ENCODE measurements around the gene NCL. TPM values are rescaled to one million over a fixed set of nuclear protein-coding genes. Genes with fewer than 3 reads are reported as not detected.
"Not testable (repeated sequence)": the region's sequence is repeated elsewhere in the genome, so short reads cannot be mapped to it uniquely, and the experiment has no call there.

Gene NCL
- total and polyA plus RNA-seq, 3 experiments from 2014 or later, result 568 to 1,772 (median 1,673) TPM

- Histone ChIP-seq H3K9me3 (ENCODE audit: low read length) (no peaks in the 10 kb centered on the region), H3K4me1 (ENCODE audit: insufficient read depth, low read length) (peaks cover 20% of the 10 kb centered on the region), H3K36me3 (ENCODE audit: insufficient read depth, low read length) (peaks cover 9% of the 10 kb centered on the region), H3K27me3 (ENCODE audit: insufficient read depth, low read length, poor library complexity, severe bottlenecking) (no peaks in the 10 kb centered on the region), H3K27ac (ENCODE audit: low read depth, low read length) (no peak overlapping the region), H3K4me3 (ENCODE audit: low read length) (no peak overlapping the region)
- H3K36me3 Mint-ChIP-seq, result peaks cover 9 to 23% (median 10%) of the 10 kb centered on the region in 3 donors
- H3K9me3 Mint-ChIP-seq, result no peaks in the 10 kb centered on the region
- POLR2A ChIA-PET, result interaction anchor here (4.4 kb wide), 1 partner anchor 15 kb away, joined by 50 read pairs; no protein-coding TSS in a partner anchor
- H3K4me3 Mint-ChIP-seq, result peak overlapping the region in 2 of 7 donors; percentile 11 to 75
- H3K4me1 Mint-ChIP-seq, result peaks cover 33 to 36% (median 34%) of the 10 kb centered on the region in 3 donors
- no peak for DNase-seq
- peak overlapping the region in 1 of 8 donors; percentile 78 for H3K27ac Mint-ChIP-seq
- CTCF ChIA-PET, result interaction anchor here (0.5 to 6.4 kb wide), 4 partner anchors 12 to 1153 kb away, joined by 3 to 67 read pairs (median 3); no protein-coding TSS in a partner anchor
- peaks cover 0 to 8% of the 10 kb centered on the region in 2 donors for H3K27me3 Mint-ChIP-seq
Measured at GRCh38 chr2:231467016-231467545, 2.8 kb upstream of the NCL start.

DNA sequence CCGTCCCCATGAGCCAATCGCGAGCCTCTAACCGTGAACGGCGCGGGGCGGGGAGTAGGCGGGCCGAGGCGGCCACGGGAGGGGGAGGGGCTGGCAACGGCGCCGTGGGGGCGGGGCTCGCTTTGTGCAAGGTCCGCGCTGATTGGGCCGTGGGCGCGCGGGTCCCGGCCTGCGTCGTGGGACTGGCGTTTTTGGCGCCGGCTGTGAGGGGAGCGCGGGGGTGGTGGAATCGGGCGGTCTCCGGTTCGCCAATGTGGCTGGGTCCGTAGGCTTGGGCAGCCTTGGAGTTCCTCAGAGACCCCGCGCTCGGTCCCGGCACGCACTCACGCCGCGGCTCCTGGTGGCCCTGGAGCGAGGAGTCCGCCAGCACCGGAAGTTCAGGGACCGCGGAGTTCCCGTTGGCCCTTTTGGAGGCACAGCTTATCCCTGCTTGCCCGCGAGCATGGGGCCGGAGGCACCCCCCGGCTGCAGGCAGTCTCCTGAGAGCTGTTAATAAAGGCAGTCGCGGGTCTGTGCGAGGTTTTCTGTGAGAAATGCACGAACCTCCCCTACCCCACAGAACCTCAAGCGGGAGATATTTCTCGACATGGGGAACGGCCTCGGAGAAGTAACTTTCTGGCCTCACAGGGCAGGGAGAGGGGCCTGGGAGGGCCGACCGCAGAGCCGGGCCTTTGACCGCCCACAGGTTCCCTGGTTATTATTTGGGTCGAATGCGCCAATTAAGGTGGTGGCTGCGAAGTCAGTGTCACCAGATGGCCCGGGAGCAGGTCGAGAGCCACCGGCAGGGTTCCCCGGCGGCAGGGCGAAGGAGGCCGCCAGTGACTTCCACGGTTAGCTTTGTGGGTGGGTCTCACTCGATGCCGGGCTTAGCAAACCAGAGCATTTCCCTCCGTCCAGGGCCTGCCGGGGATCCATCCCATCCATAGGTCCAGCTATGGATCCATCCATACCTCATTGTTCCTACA is 574 bp upstream of the NCL start:
- Histone ChIP-seq H3K27ac (ENCODE audit: low read depth, low read length) (peak overlapping the region; percentile 98), H3K27me3 (ENCODE audit: insufficient read depth, low read length, poor library complexity, severe bottlenecking) (no peaks in the 10 kb centered on the region), H3K4me3 (ENCODE audit: low read length) (peak overlapping the region; percentile 88), H3K4me1 (ENCODE audit: insufficient read depth, low read length) (peaks cover 39% of the 10 kb centered on the region), H3K36me3 (ENCODE audit: insufficient read depth, low read length) (peaks cover 29% of the 10 kb centered on the region), H3K9me3 (ENCODE audit: low read length) (no peaks in the 10 kb centered on the region)
- Mint-ChIP-seq H3K9me3 (no peaks in the 10 kb centered on the region), H3K36me3 (peaks cover 25 to 43% (median 26%) of the 10 kb centered on the region in 3 donors), H3K4me3 (peak overlapping the region; percentile 94 to 100 (median 96)), H3K4me1 (peaks cover 52 to 55% (median 52%) of the 10 kb centered on the region in 3 donors), H3K27me3 (peaks cover 0 to 13% of the 10 kb centered on the region in 2 donors), H3K27ac (peak overlapping the region; percentile 98 to 100 (median 100))
- CTCF ChIA-PET, result interaction anchor here (0.8 to 6.4 kb wide), 16 partner anchors 12 to 641 kb away, joined by 3 to 67 read pairs (median 4); no protein-coding TSS in a partner anchor
- POLR2A ChIA-PET, result interaction anchor here (0.5 to 4.4 kb wide), 22 partner anchors 9 to 412 kb away, joined by 3 to 50 read pairs (median 6); partner anchors contain the start of gene PTMA
- DNase-seq, result peak; percentile 95 to 98 (median 96)

DNA sequence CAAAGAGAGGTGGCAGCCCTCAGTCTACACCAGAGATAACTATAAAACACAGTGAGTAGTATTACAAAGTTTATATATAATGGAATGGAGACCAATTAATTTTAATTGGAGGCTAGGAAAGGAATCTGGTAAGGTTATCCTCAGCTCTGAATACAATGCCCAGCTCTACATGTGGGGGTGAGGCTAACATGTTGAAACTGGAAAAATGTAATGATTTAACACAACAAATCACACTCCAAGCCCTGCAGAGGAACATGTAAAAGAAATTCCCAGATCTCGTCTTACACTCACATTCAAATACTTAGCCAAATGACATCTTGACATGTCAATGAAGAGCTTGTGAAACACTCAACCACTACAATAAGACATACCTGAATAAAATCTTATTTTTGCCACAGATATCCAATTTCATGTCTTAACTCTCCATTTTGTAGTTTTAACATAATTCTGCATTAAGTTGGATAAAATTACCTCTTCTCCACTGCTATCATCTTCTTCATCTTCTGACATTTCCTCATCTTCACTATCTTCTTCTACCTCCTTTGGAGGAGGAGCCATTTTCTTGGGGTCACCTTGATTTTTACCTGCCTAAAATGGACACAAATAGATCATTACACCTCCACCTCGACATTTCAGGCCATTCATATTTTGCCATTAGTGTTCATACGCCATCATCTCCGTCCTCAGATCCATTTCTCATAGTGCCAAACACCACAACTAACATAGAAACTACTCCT is 1.4 kb downstream of the NCL start:
- Mint-ChIP-seq H3K36me3 (peaks cover 32 to 62% (median 34%) of the 10 kb centered on the region in 3 donors), H3K4me1 (peaks cover 54 to 64% (median 64%) of the 10 kb centered on the region in 3 donors), H3K27me3 (peaks cover 0 to 13% of the 10 kb centered on the region in 2 donors), H3K4me3 (peak overlapping the region; percentile 94 to 100 (median 96)), H3K27ac (peak overlapping the region; percentile 88 to 100 (median 100)), H3K9me3 (no peaks in the 10 kb centered on the region)
- Histone ChIP-seq H3K9me3 (ENCODE audit: low read length) (no peaks in the 10 kb centered on the region), H3K27me3 (ENCODE audit: insufficient read depth, low read length, poor library complexity, severe bottlenecking) (no peaks in the 10 kb centered on the region), H3K4me3 (ENCODE audit: low read length) (peak overlapping the region; percentile 85), H3K4me1 (ENCODE audit: insufficient read depth, low read length) (peaks cover 42% of the 10 kb centered on the region), H3K27ac (ENCODE audit: low read depth, low read length) (peak overlapping the region; percentile 98), H3K36me3 (ENCODE audit: insufficient read depth, low read length) (peaks cover 49% of the 10 kb centered on the region)
- POLR2A ChIA-PET, result interaction anchor here (1.0 to 4.4 kb wide), 8 partner anchors 10 to 245 kb away, joined by 3 to 50 read pairs (median 12); partner anchors contain the start of gene PTMA
- CTCF ChIA-PET, result interaction anchor here (1.4 to 6.4 kb wide), 4 partner anchors 10 to 247 kb away, joined by 5 to 67 read pairs (median 22); no protein-coding TSS in a partner anchor
- no peak for DNase-seq

DNA sequence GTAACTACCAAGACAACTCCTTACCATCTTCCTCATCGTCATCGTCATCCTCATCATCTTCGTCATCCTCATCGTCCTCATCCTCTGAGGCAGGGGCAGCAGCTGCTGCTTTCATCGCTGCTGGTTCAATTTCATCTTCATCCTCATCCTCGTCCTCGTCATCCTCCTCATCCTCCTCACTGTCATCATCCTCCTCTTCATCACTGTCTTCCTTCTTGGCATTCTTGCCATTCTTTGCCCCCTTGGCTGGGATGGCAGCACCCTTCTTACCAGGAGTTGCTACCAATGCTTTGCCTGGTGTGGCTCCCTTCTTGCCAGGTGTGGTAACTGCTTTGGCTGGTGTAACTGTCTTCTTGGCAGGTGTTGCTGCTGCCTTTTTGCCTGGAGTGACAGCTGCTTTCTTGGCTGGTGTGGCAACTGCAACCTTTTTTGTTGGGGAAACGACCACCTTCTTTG is 2.7 kb downstream of the NCL start:
- Mint-ChIP-seq H3K4me3 (peak overlapping the region in 5 of 7 donors; percentile 28 to 100 (median 50)), H3K4me1 (peaks cover 56 to 69% (median 62%) of the 10 kb centered on the region in 3 donors), H3K9me3 (no peaks in the 10 kb centered on the region), H3K27ac (peak overlapping the region in 7 of 8 donors; percentile 40 to 98 (median 70)), H3K27me3 (peaks cover 0 to 13% of the 10 kb centered on the region in 2 donors), H3K36me3 (peaks cover 37 to 76% (median 41%) of the 10 kb centered on the region in 3 donors)
- H3K36me3 ChIP-seq (ENCODE audit: insufficient read depth, low read length), result peaks cover 62% of the 10 kb centered on the region
- DNase-seq, result no peak
- H3K27me3 ChIP-seq (ENCODE audit: insufficient read depth, low read length, poor library complexity, severe bottlenecking), result no peaks in the 10 kb centered on the region
- H3K4me1 ChIP-seq (ENCODE audit: insufficient read depth, low read length), result peaks cover 42% of the 10 kb centered on the region
- ChIA-PET POLR2A (interaction anchor here (1.1 kb wide), 1 partner anchor 36 kb away, joined by 5 read pairs; no protein-coding TSS in a partner anchor), CTCF (interaction anchor here (2.8 kb wide), 1 partner anchor 21 kb away, joined by 8 read pairs; no protein-coding TSS in a partner anchor)
- no peak overlapping the region for H3K27ac ChIP-seq (ENCODE audit: low read depth, low read length)
- H3K4me3 ChIP-seq (ENCODE audit: low read length), result no peak overlapping the region
- no peaks in the 10 kb centered on the region for H3K9me3 ChIP-seq (ENCODE audit: low read length)

DNA sequence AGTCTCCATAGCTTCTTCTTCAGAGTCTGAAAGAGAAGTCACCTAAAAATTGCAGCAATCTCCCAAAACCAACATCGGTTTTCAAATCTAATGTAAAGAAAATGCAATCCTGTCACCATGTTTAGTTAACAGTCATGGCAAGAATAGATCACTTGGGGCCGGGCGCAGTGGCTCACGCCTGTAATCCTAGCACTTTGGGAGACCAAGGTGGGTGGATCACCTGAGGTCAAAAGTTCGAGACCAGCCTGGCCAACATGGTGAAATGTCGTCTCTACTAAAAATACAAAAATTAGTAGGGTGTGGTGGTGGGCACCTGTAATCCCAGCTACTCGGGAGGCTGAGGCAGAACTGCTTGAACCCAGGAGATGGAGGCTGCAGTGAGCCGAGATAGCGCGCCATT is 3.4 kb downstream of the NCL start:
- H3K27ac ChIP-seq (ENCODE audit: low read depth, low read length); H3K9me3 ChIP-seq (ENCODE audit: low read length); H3K9me3 Mint-ChIP-seq; H3K27me3 ChIP-seq (ENCODE audit: insufficient read depth, low read length, poor library complexity, severe bottlenecking); DNase-seq; H3K4me3 ChIP-seq (ENCODE audit: low read length): not testable (repeated sequence)
- Mint-ChIP-seq H3K27me3 (peaks cover 0 to 11% of the 10 kb centered on the region in 2 donors), H3K4me1 (peaks cover 54 to 71% (median 63%) of the 10 kb centered on the region in 3 donors), H3K36me3 (peaks cover 37 to 83% (median 43%) of the 10 kb centered on the region in 3 donors), H3K27ac (peak overlapping the region in 7 of 8 donors; percentile 26 to 98 (median 73)), H3K4me3 (peak overlapping the region in 4 of 7 donors; percentile 15 to 82 (median 46))
- ChIA-PET POLR2A (interaction anchor here (0.6 kb wide), 2 partner anchors 22 kb away, joined by 3 to 5 read pairs; no protein-coding TSS in a partner anchor), CTCF (interaction anchor here (1.0 to 2.8 kb wide), 2 partner anchors 9 to 22 kb away, joined by 5 to 8 read pairs; no protein-coding TSS in a partner anchor)
- Histone ChIP-seq H3K36me3 (ENCODE audit: insufficient read depth, low read length) (peaks cover 69% of the 10 kb centered on the region), H3K4me1 (ENCODE audit: insufficient read depth, low read length) (peaks cover 42% of the 10 kb centered on the region)

DNA sequence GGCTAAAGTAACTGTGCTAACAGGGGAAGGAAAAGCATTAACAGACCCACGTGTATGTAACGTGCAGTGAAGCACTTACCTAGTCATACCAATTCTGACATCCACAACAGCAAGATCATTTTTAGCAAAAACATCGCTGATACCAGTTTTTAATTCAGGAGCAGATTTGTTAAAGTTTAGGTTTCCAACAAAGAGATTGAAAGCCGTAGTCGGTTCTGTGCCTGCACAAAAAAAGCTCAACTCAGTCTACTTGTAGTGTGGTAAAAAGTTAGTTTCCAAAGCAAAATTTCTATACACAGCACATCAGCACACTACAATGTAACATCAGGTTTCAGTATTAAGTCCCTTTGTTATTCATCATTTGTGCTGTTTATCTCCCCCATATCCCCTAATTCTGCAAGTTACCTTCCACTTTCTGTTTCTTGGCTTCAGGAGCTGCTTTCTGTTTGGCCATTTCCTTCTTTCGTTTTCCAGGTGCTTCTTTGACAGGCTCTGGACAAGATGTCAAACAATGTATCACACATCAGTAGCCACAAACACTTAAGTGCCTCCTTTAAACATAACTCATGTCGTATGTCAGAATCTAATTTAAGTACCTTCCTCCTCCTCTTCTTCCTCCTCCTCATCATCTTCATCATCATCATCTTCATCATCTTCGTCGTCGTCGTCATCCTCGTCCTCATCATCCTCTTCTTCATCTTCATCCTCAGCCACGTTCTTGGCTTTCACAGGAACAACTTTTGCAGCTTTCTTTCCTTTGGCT is 4.0 kb downstream of the NCL start:
- H3K4me3 Mint-ChIP-seq, result peak overlapping the region in 6 of 7 donors; percentile 0 to 82 (median 22)
- H3K27ac Mint-ChIP-seq, result peak overlapping the region; percentile 26 to 82 (median 66)
- no peaks in the 10 kb centered on the region for H3K9me3 ChIP-seq (ENCODE audit: low read length)
- no peak overlapping the region for H3K4me3 ChIP-seq (ENCODE audit: low read length)
- peaks cover 55 to 71% (median 66%) of the 10 kb centered on the region in 3 donors for H3K4me1 Mint-ChIP-seq
- H3K36me3 ChIP-seq (ENCODE audit: insufficient read depth, low read length), result peaks cover 75% of the 10 kb centered on the region
- CTCF ChIA-PET, result interaction anchor here (1.0 to 2.8 kb wide), 2 partner anchors 9 to 22 kb away, joined by 5 to 8 read pairs; no protein-coding TSS in a partner anchor
- H3K27me3 Mint-ChIP-seq, result peaks cover 0 to 14% of the 10 kb centered on the region in 2 donors
- no peak for DNase-seq
- POLR2A ChIA-PET, result interaction anchor here (0.6 kb wide), 2 partner anchors 21 to 23 kb away, joined by 3 to 5 read pairs; no protein-coding TSS in a partner anchor
- H3K9me3 Mint-ChIP-seq, result no peaks in the 10 kb centered on the region
- no peak overlapping the region for H3K27ac ChIP-seq (ENCODE audit: low read depth, low read length)
- H3K27me3 ChIP-seq (ENCODE audit: insufficient read depth, low read length, poor library complexity, severe bottlenecking), result no peaks in the 10 kb centered on the region
- H3K4me1 ChIP-seq (ENCODE audit: insufficient read depth, low read length), result peaks cover 38% of the 10 kb centered on the region
- peaks cover 37 to 89% (median 49%) of the 10 kb centered on the region in 3 donors for H3K36me3 Mint-ChIP-seq
